HCT116 (cell line): ENCODE data around the gene CCDC57. TPM values are rescaled to one million over a fixed set of nuclear protein-coding genes. Genes with fewer than 3 reads are reported as not detected.

ENCODE experiments used
- ATAC-seq: fragments of 200-7000 bp; cut with Tn5 transposase; 2 replicates; pipeline ENCODE4 v1.9.1; 2020; ENCODE audit warnings: mild to moderate bottlenecking, moderate library complexity
- BruUV-seq: library from RNA; stranded (reverse); fragments of 400-500 nt; replicated peaks from 2 replicates; lab custom pipeline; 2021; lab: Mats Ljungman, UMichigan
- CTCF ChIA-PET: fragments of 300-600 bp; sonication (Branson Sonifier 250); formaldehyde crosslinking; loops from one replicate; lab custom pipeline; 2021; ENCODE audit warnings: antibody characterized with exemption; lab: Charles Lee
- POLR2A ChIA-PET: fragments of 300-600, 350-600 bp; sonication (Branson Sonifier 250); formaldehyde crosslinking; loops from one replicate; lab custom pipeline; 2021; ENCODE audit warnings: antibody characterized with exemption; lab: Charles Lee
- RAD21 ChIA-PET, 2 experiments: fragments of 300-600 bp; sonication (Branson Sonifier 250); formaldehyde crosslinking; loops; one replicate each; lab custom pipeline; 2023; ENCODE audit warnings: low total read pairs in 2 of 2; ENCODE audit not compliant: uncharacterized antibody in 2 of 2, unreplicated experiment in 2 of 2, low non-redundant PET in 1 of 2; lab: Charles Lee
- DNase-seq: peaks from one replicate; pipeline ENCODE4 v3.0.0-alpha.2; 2010; ENCODE audit warnings: low read depth, low spot score
- H2AFZ ChIP-seq: fragments of 200-600 bp; shearing (Covaris generic), sonication (generic); 2 replicates; pipeline ENCODE4 v1.6.1; 2017; ENCODE audit warnings: low read depth, mixed run types, mixed read lengths, antibody characterized with exemption, low read length; ENCODE audit not compliant: poor library complexity, severe bottlenecking
- H3K27ac ChIP-seq: 2 replicates; pipeline ENCODE4 v1.5.1; 2012; ENCODE audit warnings: low read depth, low read length
- H3K27me3 ChIP-seq: fragments of 200-600 bp; sonication (generic); 2 replicates; pipeline ENCODE4 v1.6.1; 2016; ENCODE audit warnings: mixed run types, low read length, mixed read lengths; ENCODE audit not compliant: insufficient read depth
- H3K36me3 ChIP-seq, 2 experiments: fragments of 200-500 bp in 1 of 2; fragments of 200-600 bp in 1 of 2; sonication (Bioruptor generic) in 1 of 2; sonication (generic) in 1 of 2; 2 replicates each; pipeline versions ENCODE4 v1.5.1 to v1.6.1; 2014 to 2016; ENCODE audit warnings: low read length in 2 of 2, inconsistent platforms in 1 of 2, mixed read lengths in 1 of 2, mixed run types in 1 of 2; ENCODE audit not compliant: insufficient read depth in 2 of 2, control insufficient read depth in 1 of 2
- H3K4me1 ChIP-seq, 2 experiments: fragments of 200-600 bp in 1 of 2; sonication (generic) in 1 of 2; 2 replicates each; pipeline versions ENCODE4 v1.5.1 to v1.6.1; 2012 to 2017; ENCODE audit warnings: low read length in 2 of 2, inconsistent platforms in 1 of 2, mild to moderate bottlenecking in 1 of 2, mixed read lengths in 1 of 2, mixed run types in 1 of 2, moderate library complexity in 1 of 2; ENCODE audit not compliant: insufficient read depth in 2 of 2, control insufficient read depth in 1 of 2
- H3K4me2 ChIP-seq: fragments of 200-600 bp; sonication (generic); 2 replicates; pipeline ENCODE4 v1.6.1; 2017; ENCODE audit warnings: mixed run types, low read length, mixed read lengths
- H3K4me3 ChIP-seq, 2 experiments: fragments of 200-600 bp in 1 of 2; sonication (generic) in 1 of 2; replicated peaks in 1 of 2; 2 replicates each; pipeline ENCODE4 v1.5.1; 2011 to 2016; ENCODE audit warnings: low read length in 2 of 2, control low read depth in 1 of 2, low read depth in 1 of 2, mild to moderate bottlenecking in 1 of 2, mixed read lengths in 1 of 2, mixed run types in 1 of 2
- H3K79me2 ChIP-seq: fragments of 200-600 bp; sonication (generic); 2 replicates; pipeline ENCODE4 v1.6.1; 2017; ENCODE audit warnings: mild to moderate bottlenecking, mixed run types, low read length, moderate library complexity, mixed read lengths; ENCODE audit not compliant: insufficient read depth
- H3K9ac ChIP-seq: fragments of 200-600 bp; sonication (generic); 2 replicates; pipeline ENCODE4 v1.6.1; 2016; ENCODE audit warnings: low read length, mixed read lengths
- H3K9me2 ChIP-seq: fragments of 200-600 bp; sonication (generic), shearing (Covaris generic); 2 replicates; pipeline ENCODE4 v1.6.1; 2017; ENCODE audit warnings: mixed run types, mild to moderate bottlenecking, moderate library complexity; ENCODE audit not compliant: insufficient read depth
- H3K9me3 ChIP-seq, 2 experiments: fragments of 200-500 bp in 1 of 2; fragments of 200-600 bp in 1 of 2; sonication (Bioruptor generic) in 1 of 2; sonication (generic) in 1 of 2; 2 replicates each; pipeline ENCODE4 v1.6.1; 2014 to 2017; ENCODE audit warnings: low read length in 2 of 2, mixed read lengths in 2 of 2, inconsistent platforms in 1 of 2, low read depth in 1 of 2, mild to moderate bottlenecking in 1 of 2, mixed run types in 1 of 2, moderate library complexity in 1 of 2; ENCODE audit not compliant: control insufficient read depth in 1 of 2, insufficient read depth in 1 of 2
- H4K20me1 ChIP-seq: fragments of 200-600 bp; sonication (generic), shearing (Covaris generic); 2 replicates; pipeline ENCODE4 v1.6.1; 2017; ENCODE audit warnings: mixed run types, mild to moderate bottlenecking, moderate library complexity; ENCODE audit not compliant: insufficient read depth
- CTCF ChIP-seq, 3 experiments: fragments of 200-600 bp in 1 of 3; sonication (generic) in 1 of 3; IDR thresholded peaks in 2 of 3; conservative IDR thresholded peaks in 1 of 3; 2 replicates each; pipeline ENCODE4 v1.5.1; 2012 to 2017; ENCODE audit warnings: low read depth in 2 of 3, low read length in 2 of 3, antibody characterized with exemption in 1 of 3, borderline replicate concordance in 1 of 3, control low read depth in 1 of 3, mild to moderate bottlenecking in 1 of 3, mixed read lengths in 1 of 3, mixed run types in 1 of 3, moderate library complexity in 1 of 3; ENCODE audit not compliant: insufficient read depth in 1 of 3
- EGR1 ChIP-seq: IDR thresholded peaks from 2 replicates; pipeline ENCODE4 v1.6.1; 2012; ENCODE audit warnings: low read depth
- ELF1 ChIP-seq: IDR thresholded peaks from 2 replicates; pipeline ENCODE4 v1.6.1; 2012; ENCODE audit warnings: low read depth, borderline replicate concordance
- EZH2 ChIP-seq: fragments of 200-600 bp; sonication (generic); IDR thresholded peaks from 2 replicates; pipeline ENCODE4 v1.6.1; 2017; ENCODE audit warnings: antibody characterized with exemption, mixed run types
- MAX ChIP-seq: IDR thresholded peaks from 2 replicates; pipeline ENCODE4 v1.6.1; 2012
- POLR2AphosphoS5 ChIP-seq: IDR thresholded peaks from 2 replicates; pipeline ENCODE4 v1.6.1; 2011; ENCODE audit warnings: mild to moderate bottlenecking, low read depth, low read length, moderate library complexity
- REST ChIP-seq: IDR thresholded peaks from 2 replicates; pipeline ENCODE4 v1.6.1; 2012; ENCODE audit warnings: low read depth
- SIN3A ChIP-seq: IDR thresholded peaks from 2 replicates; pipeline ENCODE4 v1.6.1; 2012; ENCODE audit warnings: low read depth
- ZNF274 ChIP-seq: fragments of 200-500 bp; sonication (Bioruptor generic); IDR thresholded peaks from 2 replicates; pipeline ENCODE4 v1.6.1; 2014; ENCODE audit warnings: mild to moderate bottlenecking, low read depth, low read length, inconsistent platforms
- intact Hi-C: fragments of 100-400 bp; cut with micrococcal nuclease; formaldehyde crosslinking; loops from 2 replicates; pipeline ENCODE4 v1.10.0; 2022
- total RNA-seq: library from RNA; stranded (reverse); gene quantifications from one replicate; pipeline ENCODE4 v1.2.1, GENCODE V29; 2021; ENCODE audit not compliant: unreplicated experiment

The CCDC57 gene
- total RNA-seq, 1 experiment from 2014 or later: 143 TPM

GRCh38 chr17:82065638-82066303 lies 146.9 kb downstream of the CCDC57 start, which contains the start of gene DUS1L (continued):
- TF ChIP-seq CTCF (IDR thresholded peaks at IDR 0.05 in 2 of 3, conservative IDR thresholded peaks at IDR 0.05 in 1 of 3; ENCODE audit: borderline replicate concordance in 1 of 3, insufficient read depth in 1 of 3, low read depth in 2 of 3, low read length in 2 of 3) (no peak), REST (no peak), ELF1 (no peak), SIN3A (peak; percentile 80; the same call in 1 of the 2 replicates)

GRCh38 chr17:82065193-82065637 lies 147.4 kb downstream of the CCDC57 start:
- peak; percentile 56 for ATAC-seq
- Histone ChIP-seq H3K79me2 (peaks cover 35% of the 10 kb centered on the region), H3K4me3 (peak overlapping the region; percentile 96 to 100), H3K4me1 (peaks cover 11 to 22% of the 10 kb centered on the region in 2 experiments; a peak in 3 of 4 replicates), H3K9me3 (no peaks in the 10 kb centered on the region), H3K36me3 (peaks cover 15 to 40% of the 10 kb centered on the region in 2 experiments; a peak in 3 of 4 replicates), H3K9me2 (no peaks in the 10 kb centered on the region), H3K9ac (peak overlapping the region; percentile 100), H3K4me2 (peak overlapping the region; percentile 100), H2AFZ (no peak overlapping the region), H3K27ac (peak overlapping the region; percentile 89), H3K27me3 (no peaks in the 10 kb centered on the region), H4K20me1 (no peaks in the 10 kb centered on the region)
- ChIA-PET RAD21 (no interaction called here), CTCF (no interaction called here), POLR2A (interaction anchor here (0.9 kb wide), 1 partner anchor 34 kb away, joined by 3 read pairs; no protein-coding TSS in a partner anchor)
- no TSS peak for BruUV-seq
- DNase-seq: no peak
- TF ChIP-seq CTCF (IDR thresholded peaks at IDR 0.05 in 2 of 3, conservative IDR thresholded peaks at IDR 0.05 in 1 of 3; ENCODE audit: borderline replicate concordance in 1 of 3, insufficient read depth in 1 of 3, low read depth in 2 of 3, low read length in 2 of 3) (no peak), EGR1 (no peak), SIN3A (no peak), MAX (peak; percentile 71; the same call in 1 of the 2 replicates), REST (no peak), ZNF274 (no peak), POLR2AphosphoS5 (no peak), EZH2 (no peak)
- intact Hi-C loops: no loop called here
